Measurements from ENCODE around the gene DPM2.
A peak's percentile ranks its signal among the peaks of the same experiment; 100 is the strongest.

DPM2 gene

GRCh38 chr9:127934248-127934647, 3.4 kb downstream of the DPM2 start:
- no peak for DNase-seq

- no peak for DNase-seq
Measured at GRCh38 chr9:127931092-127931881, 6.4 kb downstream of the DPM2 start.

GRCh38 chr9:127930231-127931091, 7.2 kb downstream of the DPM2 start, which contains the start of gene PIP5KL1:
PIP5KL1 (minus strand) TSS chr9:127930777; CDS start chr9:127930752, 25 bp downstream.
- DNase-seq = peak; percentile 88

GRCh38 chr9:127929625-127929979, 8.1 kb downstream of the DPM2 start:
- no peak for DNase-seq

GRCh38 chr9:127928676-127929624, 8.7 kb downstream of the DPM2 start:
- no peak for DNase-seq

- DNase-seq = no peak
Measured at GRCh38 chr9:127927988-127928675, 9.5 kb downstream of the DPM2 start.

GRCh38 chr9:127927201-127927987, 10.3 kb downstream of the DPM2 start:
- DNase-seq = peak; percentile 79

GRCh38 chr9:127926906-127927200, 10.8 kb downstream of the DPM2 start:
- DNase-seq = peak; percentile 66

GRCh38 chr9:127925959-127926905, 11.4 kb downstream of the DPM2 start:
- no peak for DNase-seq

GRCh38 chr9:127924736-127925444, 12.8 kb downstream of the DPM2 start:
- no peak for DNase-seq

- no peak for DNase-seq
Measured at GRCh38 chr9:127923771-127924170, 13.9 kb downstream of the DPM2 start.

GRCh38 chr9:127923046-127923445, 14.6 kb downstream of the DPM2 start:
- DNase-seq = no peak

- peak; percentile 95 for DNase-seq
Measured at GRCh38 chr9:127921557-127922120, 16.0 kb downstream of the DPM2 start.

- no peak for DNase-seq
Measured at GRCh38 chr9:127920794-127921193, 16.9 kb downstream of the DPM2 start.

- no peak for DNase-seq
Measured at GRCh38 chr9:127919253-127919815, 18.3 kb downstream of the DPM2 start.

GRCh38 chr9:127918183-127919107, 19.2 kb downstream of the DPM2 start:
- DNase-seq = no peak

GRCh38 chr9:127917603-127918002, 20.1 kb downstream of the DPM2 start:
- peak; percentile 71 for DNase-seq
